Left kidney (tissue), 8 donors: Measurements from ENCODE around the gene LCE2D. TPM values are rescaled to one million over a fixed set of nuclear protein-coding genes. Genes with fewer than 3 reads are reported as not detected.
"Not testable (repeated sequence)": the region's sequence is repeated elsewhere in the genome, so short reads cannot be mapped to it uniquely, and the experiment has no call there.

ENCODE experiments used
- DNase-seq: peaks from one replicate; pipeline ENCODE4 v3.0.0-alpha.2; 2013
- long read RNA-seq, 8 donors: transcript quantifications; one replicate each; lab custom pipeline, GENCODE V29; 2026
- polyA plus RNA-seq: library from polyadenylated mRNA; unstranded; fragments of 120-200 nt; gene quantifications from one replicate; pipeline ENCODE4 v1.2.1, GENCODE V29; 2013; ENCODE audit not compliant: insufficient read length

LCE2D gene, protein sequence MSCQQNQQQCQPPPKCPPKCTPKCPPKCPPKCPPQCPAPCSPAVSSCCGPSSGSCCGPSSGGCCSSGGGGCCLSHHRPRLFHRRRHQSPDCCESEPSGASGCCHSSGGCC
- not detected for polyA plus RNA-seq
- long read RNA-seq, donor 1: 0 reads
- long read RNA-seq, donor 2: 0 reads
- long read RNA-seq, donor 3: 0 reads
- long read RNA-seq, donor 4: 0 reads
- long read RNA-seq, donor 5: 0 reads
- long read RNA-seq, donor 6: 0 reads
- long read RNA-seq, donor 7: 0 reads
- long read RNA-seq, donor 8: 0 reads

DNA sequence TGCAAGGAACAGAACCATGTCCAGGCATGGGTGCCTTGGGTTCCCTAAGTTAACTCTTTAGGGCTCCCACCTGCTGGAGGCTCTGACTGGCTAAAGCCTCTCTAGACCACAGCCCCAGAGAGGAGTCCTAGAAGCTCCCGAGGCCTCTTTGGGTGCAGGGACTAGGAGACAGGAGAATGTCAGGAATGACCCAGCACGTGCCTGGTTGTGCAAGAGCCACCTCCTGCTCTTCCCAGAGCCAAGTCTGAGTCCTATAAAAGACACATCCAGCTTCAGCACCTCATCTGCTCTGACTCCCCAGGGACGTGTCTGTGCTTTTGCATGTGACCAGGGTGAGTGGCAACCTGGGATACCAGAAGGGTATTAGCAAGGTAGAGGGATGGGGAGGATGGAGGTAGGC is at the start of gene LCE2D:
LCE2D (plus strand) TSS at position 283 of the 400 bp plus-strand sequence. CDS start 726 bp downstream, outside the sequence.
- no peak for DNase-seq

DNA sequence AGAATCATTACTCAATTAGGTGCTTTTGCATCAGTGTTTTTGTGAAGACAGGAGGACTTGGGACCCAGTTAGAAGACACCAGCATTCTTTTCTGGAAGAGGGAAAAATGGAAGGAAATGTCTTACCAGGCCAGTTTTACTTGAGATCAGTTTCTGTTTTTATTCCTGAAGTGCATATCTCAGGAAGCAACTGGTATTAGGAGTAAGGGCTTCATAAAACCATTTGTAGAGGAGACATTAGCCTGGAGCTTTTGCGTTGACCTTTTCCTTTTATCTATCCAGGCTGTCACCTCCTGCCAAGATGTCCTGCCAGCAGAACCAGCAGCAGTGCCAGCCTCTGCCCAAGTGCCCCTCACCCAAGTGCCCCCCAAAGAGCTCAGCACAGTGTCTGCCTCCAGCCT is 49.7 kb upstream of the LCE2D start, which contains the start of gene LCE3B:
LCE3B (plus strand) TSS at position 301 of the 400 bp plus-strand sequence; CDS start at position 301, 0 bp downstream.
- DNase-seq: no peak

DNA sequence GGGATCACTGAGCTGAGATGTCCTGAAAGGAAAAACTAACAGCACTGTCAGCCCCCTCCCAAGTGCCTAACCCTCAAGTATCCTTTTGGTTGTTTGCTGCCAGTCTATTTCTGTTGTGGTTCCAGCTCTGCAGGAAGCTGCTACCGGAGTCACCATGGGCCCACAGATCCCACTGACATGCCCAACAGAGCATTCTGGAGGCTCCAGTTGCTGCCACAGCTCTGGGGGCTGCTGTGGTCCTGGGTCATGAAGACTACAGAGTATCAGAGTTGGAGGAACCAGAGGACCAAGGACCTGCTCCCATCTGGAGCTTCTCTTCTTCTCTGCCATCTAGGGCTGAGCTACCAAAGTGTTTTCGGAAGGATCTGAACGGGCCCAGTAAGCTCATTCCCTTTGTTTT is 41.2 kb upstream of the LCE2D start:
- DNase-seq: no peak

DNA sequence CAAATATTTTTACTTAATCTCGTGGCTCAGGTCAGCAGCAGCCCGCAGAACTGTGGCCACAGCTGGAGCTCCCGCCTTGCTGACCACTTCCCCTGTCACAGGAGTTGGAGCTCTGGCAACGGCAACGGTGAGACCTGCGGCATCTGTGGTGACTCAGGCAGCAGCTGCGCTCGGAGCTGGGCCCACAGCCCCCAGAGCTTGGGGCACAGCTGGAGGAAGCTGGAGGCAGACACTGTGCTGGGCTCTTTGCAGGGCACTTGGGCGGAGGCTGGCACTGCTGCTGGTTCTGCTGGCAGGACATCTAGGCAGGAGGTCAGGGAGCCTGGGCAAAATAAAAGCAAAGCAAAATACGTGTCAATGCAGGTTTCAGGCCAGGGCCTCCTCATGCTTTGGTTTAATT is 40.4 kb upstream of the LCE2D start, which contains the start of gene LCE3A:
LCE3A (minus strand) TSS at position 301 of the 400 bp plus-strand sequence; CDS start at position 301, 0 bp downstream.
- DNase-seq: no peak

DNA sequence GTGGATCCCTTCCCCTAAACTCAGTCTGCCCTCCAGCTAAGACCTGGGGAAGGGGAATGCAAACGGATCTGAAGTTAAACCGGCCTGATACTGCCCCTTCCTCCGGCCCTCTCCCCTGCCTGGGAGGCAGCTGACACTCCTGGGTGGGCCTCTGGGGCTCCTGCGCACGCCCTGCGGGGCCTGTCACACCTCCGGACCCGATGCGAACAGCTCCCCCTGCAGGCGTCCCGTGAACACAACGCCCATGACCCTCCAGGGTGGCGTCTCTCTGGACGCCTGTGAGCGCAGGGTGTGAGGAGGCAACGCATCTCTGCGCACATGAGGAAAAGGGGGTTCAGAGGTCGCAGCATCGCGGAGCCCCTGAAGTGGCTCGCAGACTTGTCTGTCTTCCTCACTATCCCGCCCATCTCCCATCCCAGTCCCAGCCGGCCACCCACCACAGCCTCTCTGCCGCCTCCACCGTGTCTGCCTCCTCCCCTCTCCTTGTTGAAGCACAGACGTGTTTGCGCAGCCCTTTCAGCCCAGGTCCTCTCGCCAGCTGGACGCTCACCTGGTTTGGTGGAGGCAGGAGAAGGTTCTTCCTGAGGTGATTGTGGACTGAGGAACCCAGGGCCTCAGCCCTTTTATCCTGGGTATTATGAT is 39.9 kb upstream of the LCE2D start:
- no peak for DNase-seq

DNA sequence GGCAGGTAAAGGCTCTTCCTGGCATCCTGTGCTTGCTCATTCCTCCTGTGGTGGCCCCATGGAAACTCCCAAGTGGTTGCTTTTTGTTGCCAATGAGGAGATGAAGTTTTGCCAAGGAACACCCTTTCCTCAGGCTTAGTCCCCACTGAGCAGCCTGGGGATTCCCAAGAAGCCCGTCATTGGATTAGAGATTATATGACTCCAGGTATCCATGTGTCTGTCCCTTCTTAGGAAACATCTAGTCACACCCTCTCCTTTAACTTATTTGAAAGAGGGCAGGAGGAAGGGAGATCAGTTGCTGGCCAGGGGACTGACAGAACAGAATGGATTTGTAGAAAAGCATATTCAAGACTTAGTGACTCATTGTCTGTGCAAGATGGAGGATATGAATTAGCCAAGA is 36.4 kb upstream of the LCE2D start:
- no peak for DNase-seq

DNA sequence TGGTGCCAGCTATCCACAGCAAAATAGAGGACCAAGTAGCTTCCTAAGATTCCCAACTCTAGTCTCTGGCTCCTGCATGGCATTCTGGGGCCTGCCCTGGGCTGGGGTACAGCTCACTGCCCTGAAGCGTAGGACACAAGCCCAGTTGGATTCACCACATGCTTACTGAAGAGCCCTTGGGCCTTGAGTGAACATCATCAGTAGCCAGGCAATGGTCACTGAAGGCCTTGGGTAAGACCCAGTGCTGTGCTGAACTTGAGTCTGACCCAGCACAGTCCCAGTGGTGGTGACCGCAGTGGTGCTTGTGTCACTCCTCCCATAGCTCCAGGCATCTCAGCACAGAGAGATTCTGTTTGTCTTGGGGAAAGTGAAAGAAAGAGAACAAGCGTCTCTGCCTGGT is 32.6 kb upstream of the LCE2D start:
- no peak for DNase-seq

DNA sequence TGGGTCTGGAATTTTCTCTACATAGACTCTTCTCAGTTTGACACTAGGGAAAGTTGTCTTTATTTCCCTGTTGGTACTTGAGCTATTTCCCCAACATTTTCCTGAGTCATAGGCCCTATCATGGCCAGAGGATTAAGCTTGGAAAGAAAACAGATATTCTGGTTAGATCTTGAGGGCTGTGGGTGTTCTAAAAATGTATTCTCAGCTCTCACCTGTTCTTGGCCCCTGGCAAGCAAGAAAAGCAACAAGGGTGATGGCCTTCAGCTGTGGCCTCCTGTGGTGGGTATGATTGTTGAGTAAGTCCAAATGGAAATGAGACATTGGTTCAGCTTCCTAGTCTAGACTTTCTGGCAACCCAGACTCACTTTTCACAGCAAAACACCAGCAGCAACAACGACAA is 22.8 kb upstream of the LCE2D start:
- no peak for DNase-seq

DNA sequence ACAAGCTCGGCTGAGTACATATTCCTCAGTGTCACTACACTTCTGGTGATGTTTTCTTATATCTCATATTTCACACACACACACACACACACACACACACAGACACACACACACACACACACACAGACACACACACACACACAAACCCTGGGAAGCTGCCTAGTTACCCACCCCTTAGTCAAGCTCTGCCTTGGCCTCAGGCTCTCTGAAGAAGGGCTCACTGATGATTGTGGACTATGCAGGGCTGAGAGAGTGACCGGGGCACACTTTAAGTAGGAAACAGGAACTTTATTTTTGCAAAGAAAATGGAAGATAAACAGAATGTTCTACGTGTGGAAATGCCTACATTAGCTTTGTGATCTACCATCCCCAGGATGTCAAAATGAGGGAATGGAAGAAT is 19.2 kb upstream of the LCE2D start:
- no peak for DNase-seq

DNA sequence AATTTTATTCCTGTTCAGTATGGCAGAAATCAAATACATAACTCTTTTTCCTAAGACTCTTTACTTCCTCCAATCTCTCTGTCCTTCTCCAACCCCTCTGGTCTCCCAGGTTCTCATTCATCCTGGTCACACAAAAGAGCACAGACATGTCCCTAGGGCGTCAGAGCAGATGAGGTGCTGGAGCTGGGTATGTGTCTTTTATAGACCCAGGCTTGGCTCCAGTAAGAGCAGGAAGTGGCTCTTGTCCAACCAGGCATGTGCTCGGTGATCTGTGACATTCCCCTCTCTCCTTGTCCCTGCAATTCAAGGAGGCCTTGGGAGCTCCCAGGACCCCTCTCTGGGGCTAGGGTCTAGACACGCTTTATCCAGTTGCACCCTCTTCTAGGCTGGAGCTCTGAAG is 18.0 kb upstream of the LCE2D start:
- no peak for DNase-seq

DNA sequence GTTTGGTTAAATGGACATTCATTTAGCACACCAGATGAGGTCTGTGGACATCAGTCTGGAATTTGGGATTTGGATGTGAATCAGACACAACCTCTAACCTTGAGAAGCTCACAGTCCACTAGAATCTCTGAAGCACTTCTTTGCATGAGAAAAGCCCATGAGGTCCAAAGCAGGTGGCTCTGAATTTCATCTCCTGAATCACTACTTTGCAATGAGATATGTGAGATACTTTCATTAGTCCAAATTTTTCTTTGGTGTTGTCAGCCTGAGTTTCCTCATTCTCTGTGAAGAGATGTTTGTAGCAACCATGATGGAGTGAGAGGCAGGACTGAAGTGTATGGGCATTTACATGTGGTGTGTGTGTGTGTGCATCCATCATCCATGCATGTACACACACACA is 16.5 kb upstream of the LCE2D start:
- DNase-seq: no peak

DNA sequence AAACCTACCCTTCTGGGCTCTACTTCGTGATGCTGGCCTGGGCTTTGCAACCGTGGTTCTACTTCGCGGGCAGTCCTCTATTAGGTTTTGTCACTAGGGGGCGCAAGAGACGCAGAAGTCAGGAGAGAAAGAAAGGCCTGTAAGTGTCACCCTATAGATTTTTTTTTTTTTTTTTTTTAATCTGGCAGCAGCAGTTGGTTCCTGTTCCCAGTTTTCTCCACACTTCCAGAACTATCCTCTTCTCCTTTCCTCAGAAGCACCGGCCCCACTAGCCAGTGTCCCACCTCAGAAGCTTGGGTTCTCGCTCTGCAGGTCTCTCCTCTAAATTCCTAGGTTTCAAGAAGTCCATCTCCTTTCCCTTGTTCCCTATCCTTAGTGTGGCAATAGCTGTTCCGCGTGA is 9.1 kb upstream of the LCE2D start:
- peak; percentile 59 for DNase-seq

DNA sequence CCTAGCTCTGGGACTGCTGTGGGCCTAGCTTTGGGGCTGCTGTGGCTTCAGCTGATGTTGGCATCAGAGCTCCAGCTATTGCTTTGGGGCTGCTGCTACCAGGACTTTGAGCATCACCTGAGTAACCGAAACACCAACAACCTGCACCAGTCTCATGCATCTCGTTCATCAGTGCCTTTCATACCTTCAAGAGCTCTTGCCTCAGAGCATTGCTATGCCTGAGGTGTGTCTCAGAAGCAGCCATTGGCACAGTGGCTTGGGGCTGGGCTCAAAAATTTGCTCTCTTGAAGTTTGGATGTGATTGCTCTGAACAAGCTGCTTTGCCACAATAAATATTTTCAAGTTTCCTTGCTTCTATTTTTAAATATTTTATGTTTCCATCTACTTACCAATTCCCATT is 6.7 kb upstream of the LCE2D start:
- no peak for DNase-seq

DNA sequence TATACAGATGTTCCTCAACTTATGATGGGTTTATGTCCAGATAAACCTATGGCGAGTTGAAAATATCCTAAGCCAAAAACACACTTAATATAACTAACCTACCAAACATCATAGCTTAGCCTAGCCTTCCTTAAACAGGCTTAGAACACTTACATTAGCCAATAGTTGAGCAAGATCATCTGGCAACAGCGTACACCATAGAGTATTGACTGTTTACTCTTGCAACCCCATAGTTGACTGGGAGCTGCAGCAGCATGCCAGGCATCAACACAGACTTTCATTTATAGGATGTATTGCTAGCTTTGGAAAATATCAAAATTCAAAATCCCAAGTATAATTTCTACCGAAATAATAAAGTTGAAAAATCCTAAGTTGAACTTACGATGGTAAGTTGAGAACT is 5.5 kb upstream of the LCE2D start:
- DNase-seq: no peak

DNA sequence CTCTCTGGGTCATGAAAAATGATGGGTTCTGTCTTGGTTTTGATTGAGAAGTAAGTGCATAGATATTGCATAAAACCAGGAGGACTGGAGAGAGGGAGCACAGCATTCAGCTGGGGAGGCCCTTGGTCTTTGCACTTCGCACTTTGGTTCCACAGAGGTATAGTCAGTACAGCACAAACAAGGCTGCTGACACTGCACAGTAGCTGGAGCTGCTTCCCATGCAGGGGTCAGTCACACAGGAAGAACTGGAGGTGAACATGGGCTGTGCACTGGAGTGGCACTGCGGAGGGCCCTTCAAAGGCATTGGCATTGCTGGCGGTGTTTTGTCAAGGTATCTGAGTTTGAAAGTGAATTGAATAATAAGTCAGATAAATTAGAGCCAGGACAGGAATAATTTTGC is 4.5 kb upstream of the LCE2D start:
- DNase-seq: no peak

DNA sequence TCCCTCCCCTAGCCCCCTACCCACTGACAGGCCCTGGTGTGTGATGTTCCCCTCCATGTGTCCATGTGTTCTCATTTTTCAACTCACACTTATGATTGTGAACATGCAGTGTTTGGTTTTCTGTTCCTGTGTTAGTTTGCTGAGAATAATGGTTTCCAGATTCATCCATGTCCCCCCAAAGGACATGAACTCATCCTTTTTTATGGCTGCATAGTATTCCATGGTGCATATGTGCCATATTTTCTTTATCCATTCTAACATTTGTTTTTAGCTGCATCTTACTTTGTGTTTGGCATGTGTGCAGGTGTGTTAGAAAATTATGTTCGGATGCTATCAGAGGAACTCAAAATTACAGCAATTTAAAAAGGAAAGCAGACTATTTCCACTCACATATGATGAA is 3.0 kb downstream of the LCE2D start:
- not testable (repeated sequence) for DNase-seq

DNA sequence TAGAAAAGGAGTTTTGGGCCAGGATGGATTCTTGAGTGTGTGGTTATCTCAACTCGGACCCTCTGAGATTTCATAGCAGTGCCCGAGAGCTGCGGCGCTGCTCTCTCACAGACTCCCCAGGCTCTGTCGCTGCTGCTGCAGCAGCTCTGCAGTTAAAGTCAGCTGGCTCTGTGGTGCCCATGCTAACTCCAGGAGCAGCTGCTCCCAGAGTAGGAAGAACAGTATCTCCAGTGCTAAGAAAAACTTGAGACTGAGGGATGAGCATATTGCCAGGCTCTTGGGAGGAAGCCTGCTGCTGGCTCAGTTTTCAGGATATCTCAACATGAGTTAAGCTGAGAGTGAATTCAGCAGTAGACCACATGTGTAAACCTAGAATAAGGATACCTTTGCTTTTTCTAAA is 4.5 kb downstream of the LCE2D start:
- no peak for DNase-seq

DNA sequence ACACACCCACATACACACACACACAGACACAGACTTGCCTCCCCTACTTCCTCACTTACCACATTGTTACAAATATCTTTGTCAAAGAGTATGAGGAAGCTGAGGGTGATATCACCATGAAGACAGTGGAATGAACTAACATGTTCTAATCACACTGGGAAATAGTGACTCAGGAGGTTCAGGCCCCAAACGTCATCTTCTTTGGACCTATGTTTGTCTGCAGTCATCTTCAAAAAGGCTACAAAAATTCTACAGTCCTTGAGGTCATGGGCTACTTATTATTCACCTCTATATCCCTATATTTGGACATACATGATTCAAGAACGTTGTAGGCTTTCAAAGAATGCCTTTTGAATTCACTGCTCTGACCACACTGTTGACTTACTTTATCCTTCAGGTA is 9.8 kb downstream of the LCE2D start:
- DNase-seq: no peak

DNA sequence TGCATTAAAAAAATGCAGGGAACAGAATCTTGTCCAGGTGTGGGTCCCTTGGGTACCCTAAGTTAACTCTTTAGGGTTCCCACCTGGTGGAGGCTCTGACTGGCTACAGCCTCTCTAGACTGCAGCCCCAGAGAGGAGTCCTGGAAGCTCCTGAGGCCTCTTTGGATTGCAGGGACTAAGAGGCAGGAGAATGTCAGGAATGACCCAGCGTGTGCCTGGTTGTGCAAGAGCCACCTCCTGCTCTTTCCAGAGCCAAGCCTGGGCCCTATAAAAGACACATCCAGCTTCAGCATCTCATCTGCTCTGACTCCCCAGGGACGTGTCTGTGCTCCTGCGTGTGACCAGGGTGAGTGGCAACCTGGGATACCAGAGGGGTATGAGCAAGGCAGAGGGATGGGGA is 11.8 kb downstream of the LCE2D start, which contains the start of gene LCE2C:
LCE2C (plus strand) TSS at position 297 of the 400 bp plus-strand sequence. CDS start 737 bp downstream, outside the sequence.
- not testable (repeated sequence) for DNase-seq

DNA sequence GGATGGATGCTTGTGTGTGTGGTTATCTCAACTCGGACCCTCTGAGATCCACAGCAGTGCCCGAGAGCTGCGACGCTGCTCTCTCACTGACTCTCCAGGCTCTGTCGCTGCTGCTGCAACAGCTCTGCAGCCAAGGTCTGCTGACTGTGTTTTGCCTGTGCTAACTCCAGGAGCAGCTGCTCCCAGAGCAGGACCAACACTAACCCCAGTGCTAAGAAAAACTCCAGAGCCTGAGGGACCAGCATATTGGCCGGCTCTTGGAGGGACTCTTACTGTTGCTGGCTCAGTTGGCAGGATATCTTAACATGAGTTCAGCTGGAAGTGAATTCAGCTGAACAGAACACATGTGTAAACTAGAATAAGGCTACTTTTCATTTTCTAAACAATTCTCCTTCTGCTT is 16.3 kb downstream of the LCE2D start:
- DNase-seq: no peak

DNA sequence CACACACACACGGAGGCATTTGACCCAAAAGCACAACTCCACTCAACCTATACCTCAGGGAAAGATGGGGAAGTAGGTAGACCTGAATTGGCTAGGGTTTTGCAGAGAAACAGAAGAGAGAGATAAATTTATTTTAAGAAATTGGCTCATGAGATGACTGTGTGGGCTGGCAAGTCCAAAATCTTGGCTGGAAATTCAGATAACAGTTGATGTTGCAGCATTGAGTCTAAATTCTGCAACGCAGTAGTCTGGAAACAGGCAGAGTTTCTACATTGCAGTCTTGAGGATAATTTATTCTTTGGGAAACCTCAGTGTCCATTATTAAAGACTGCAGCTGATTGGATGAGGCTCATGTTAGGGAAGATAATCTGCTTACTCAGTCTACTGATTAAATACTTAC is 18.4 kb downstream of the LCE2D start:
- DNase-seq: no peak

DNA sequence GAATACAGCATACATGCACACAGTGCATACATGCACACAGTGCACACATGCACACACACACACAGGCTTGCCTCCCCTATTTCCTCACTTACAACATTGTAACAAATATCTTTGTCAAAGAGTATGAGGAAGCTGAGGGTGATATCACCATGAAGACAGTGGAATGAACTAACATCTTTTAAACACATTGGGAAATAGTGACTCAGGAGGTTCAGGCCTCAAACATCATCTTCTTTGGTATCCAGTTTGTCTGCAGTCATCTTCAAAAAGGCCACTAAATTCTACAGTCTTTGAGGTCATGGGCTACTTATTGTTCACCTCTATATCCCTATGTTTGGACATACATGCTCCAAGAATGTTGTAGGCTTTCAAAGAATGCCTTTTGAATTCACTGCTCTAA is 20.7 kb downstream of the LCE2D start:
- DNase-seq: no peak

DNA sequence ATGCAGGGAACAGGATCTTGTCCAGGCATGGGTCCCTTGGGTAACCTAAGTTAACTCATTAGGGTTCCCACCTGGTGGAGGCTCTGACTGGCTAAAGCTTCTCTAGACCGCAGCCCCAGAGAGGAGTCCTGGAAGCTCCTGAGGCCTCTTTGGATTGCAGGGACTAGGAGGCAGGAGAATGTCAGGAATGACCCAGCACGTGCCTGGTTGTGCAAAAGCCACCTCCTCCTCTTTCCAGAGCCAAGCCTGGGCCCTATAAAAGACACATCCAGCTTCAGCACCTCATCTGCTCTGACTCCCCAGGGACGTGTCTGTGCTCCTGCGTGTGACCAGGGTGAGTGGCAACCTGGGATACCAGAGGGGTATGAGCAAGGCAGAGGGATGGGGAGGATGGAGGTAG is 22.6 kb downstream of the LCE2D start, which contains the start of gene LCE2B:
LCE2B (plus strand) TSS at position 301 of the 400 bp plus-strand sequence. CDS start 721 bp downstream, outside the sequence.
- not testable (repeated sequence) for DNase-seq
